ENCODE measurements around the gene FAM81A.

GRCh38 chr15:59392299-59392698, 45.7 kb upstream of the FAM81A start:
- TF ChIP-seq, protein P1, sequence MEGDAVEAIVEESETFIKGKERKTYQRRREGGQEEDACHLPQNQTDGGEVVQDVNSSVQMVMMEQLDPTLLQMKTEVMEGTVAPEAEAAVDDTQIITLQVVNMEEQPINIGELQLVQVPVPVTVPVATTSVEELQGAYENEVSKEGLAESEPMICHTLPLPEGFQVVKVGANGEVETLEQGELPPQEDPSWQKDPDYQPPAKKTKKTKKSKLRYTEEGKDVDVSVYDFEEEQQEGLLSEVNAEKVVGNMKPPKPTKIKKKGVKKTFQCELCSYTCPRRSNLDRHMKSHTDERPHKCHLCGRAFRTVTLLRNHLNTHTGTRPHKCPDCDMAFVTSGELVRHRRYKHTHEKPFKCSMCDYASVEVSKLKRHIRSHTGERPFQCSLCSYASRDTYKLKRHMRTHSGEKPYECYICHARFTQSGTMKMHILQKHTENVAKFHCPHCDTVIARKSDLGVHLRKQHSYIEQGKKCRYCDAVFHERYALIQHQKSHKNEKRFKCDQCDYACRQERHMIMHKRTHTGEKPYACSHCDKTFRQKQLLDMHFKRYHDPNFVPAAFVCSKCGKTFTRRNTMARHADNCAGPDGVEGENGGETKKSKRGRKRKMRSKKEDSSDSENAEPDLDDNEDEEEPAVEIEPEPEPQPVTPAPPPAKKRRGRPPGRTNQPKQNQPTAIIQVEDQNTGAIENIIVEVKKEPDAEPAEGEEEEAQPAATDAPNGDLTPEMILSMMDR (IDR thresholded peaks at IDR 0.05): no peak
- no peak for TF ChIP-seq POLR2A (IDR thresholded peaks at IDR 0.05)
